Measurements from ENCODE around the gene DLGAP1.

GRCh38 chr18:3560755-3561154 lies 894.4 kb downstream of the DLGAP1 start:
- no peak for TF ChIP-seq EZH2phosphoT487 (IDR thresholded peaks at IDR 0.05; ENCODE audit: insufficient read depth, low read depth)
- TF ChIP-seq EZH2 (IDR thresholded peaks at IDR 0.05; ENCODE audit: insufficient read depth, poor library complexity, severe bottlenecking): no peak
